SJSA1 (cell line): ENCODE measurements around the gene CYP26B1. TPM values are rescaled to one million over a fixed set of nuclear protein-coding genes. Genes with fewer than 3 reads are reported as not detected.

Experiments
- DNase-seq, 2 experiments: peaks; one replicate each; pipeline ENCODE4 v3.0.0-alpha.2; 2015 to 2020; ENCODE audit warnings: low spot score in 2 of 2, low read depth in 1 of 2
- H3K27ac ChIP-seq: fragments of 250-450 bp; sonication (Bioruptor Pico); 2 replicates; pipeline ENCODE4 v1.5.1; 2020; ENCODE audit warnings: mild to moderate bottlenecking, moderate library complexity
- H3K27me3 ChIP-seq: fragments of 250-450 bp; sonication (Bioruptor Pico); replicated peaks from 2 replicates; pipeline ENCODE4 v1.5.1; 2020; ENCODE audit warnings: mild to moderate bottlenecking, moderate library complexity
- H3K36me3 ChIP-seq: fragments of 250-450 bp; sonication (Bioruptor Pico); 2 replicates; pipeline ENCODE4 v1.5.1; 2020; ENCODE audit warnings: mild to moderate bottlenecking
- H3K4me1 ChIP-seq: fragments of 250-450 bp; sonication (Bioruptor Pico); replicated peaks from 2 replicates; pipeline ENCODE4 v1.6.1; 2021; ENCODE audit warnings: mild to moderate bottlenecking
- H3K4me3 ChIP-seq: fragments of 250-450 bp; sonication (Bioruptor Pico); 2 replicates; pipeline ENCODE4 v1.5.1; 2020; ENCODE audit warnings: mild to moderate bottlenecking
- H3K9me3 ChIP-seq: fragments of 250-450 bp; sonication (Bioruptor Pico); replicated peaks from 2 replicates; pipeline ENCODE4 v1.5.1; 2020; ENCODE audit warnings: mild to moderate bottlenecking
- total RNA-seq: library from RNA; depleted of rRNA; stranded (reverse); fragments of >200 nt; shearing (Covaris generic); gene quantifications from 2 replicates; pipeline ENCODE4 v1.2.3, GENCODE V29; 2014

The CYP26B1 gene
- total RNA-seq, 1 experiment from 2014 or later = 0.03 TPM

GRCh38 chr2:72166279-72166678 lies 18.6 kb upstream of the CYP26B1 start:
- DNase-seq = no peak
- peaks cover 11% of the 10 kb centered on the region for H3K4me1 ChIP-seq
- H3K4me3 ChIP-seq = no peak overlapping the region
- H3K9me3 ChIP-seq = no peaks in the 10 kb centered on the region
- H3K27ac ChIP-seq = no peak overlapping the region
- H3K36me3 ChIP-seq = no peaks in the 10 kb centered on the region
- H3K27me3 ChIP-seq = 0 out of 2 replicates have a peak, but pooled peaks cover 2% of the 10 kb centered on the region

GRCh38 chr2:72165792-72166191 lies 18.1 kb upstream of the CYP26B1 start:
- no peak for DNase-seq
- H3K9me3 ChIP-seq = no peaks in the 10 kb centered on the region
- peaks cover 11% of the 10 kb centered on the region for H3K4me1 ChIP-seq
- H3K4me3 ChIP-seq = no peak overlapping the region
- H3K36me3 ChIP-seq = no peaks in the 10 kb centered on the region
- H3K27ac ChIP-seq = no peak overlapping the region
- H3K27me3 ChIP-seq = 0 out of 2 replicates have a peak, but pooled peaks cover 2% of the 10 kb centered on the region

- H3K4me1 ChIP-seq = peaks cover 11% of the 10 kb centered on the region
- no peak overlapping the region for H3K4me3 ChIP-seq
- no peak overlapping the region for H3K27ac ChIP-seq
- no peak for DNase-seq
- no peaks in the 10 kb centered on the region for H3K9me3 ChIP-seq
- H3K27me3 ChIP-seq = 0 out of 2 replicates have a peak, but pooled peaks cover 2% of the 10 kb centered on the region
- no peaks in the 10 kb centered on the region for H3K36me3 ChIP-seq
These were observed 14.9 kb upstream of the CYP26B1 start for GRCh38 chr2:72162574-72162973.

- Histone ChIP-seq H3K4me3 (no peak overlapping the region), H3K27me3 (peaks cover 9% of the 10 kb centered on the region), H3K4me1 (no peaks in the 10 kb centered on the region), H3K9me3 (no peaks in the 10 kb centered on the region), H3K27ac (no peak overlapping the region), H3K36me3 (no peaks in the 10 kb centered on the region)
- no peak for DNase-seq
These were observed 11.7 kb upstream of the CYP26B1 start for GRCh38 chr2:72159211-72159993.

GRCh38 chr2:72157871-72158771 lies 10.5 kb upstream of the CYP26B1 start:
- Histone ChIP-seq H3K27me3 (peaks cover 9% of the 10 kb centered on the region), H3K36me3 (no peaks in the 10 kb centered on the region), H3K9me3 (no peaks in the 10 kb centered on the region), H3K4me3 (no peak overlapping the region), H3K4me1 (no peaks in the 10 kb centered on the region), H3K27ac (no peak overlapping the region)
- no peak for DNase-seq

- Histone ChIP-seq H3K4me3 (no peak overlapping the region), H3K27me3 (peaks cover 7% of the 10 kb centered on the region), H3K9me3 (no peaks in the 10 kb centered on the region), H3K27ac (no peak overlapping the region), H3K36me3 (no peaks in the 10 kb centered on the region), H3K4me1 (no peaks in the 10 kb centered on the region)
- no peak for DNase-seq
These were observed 9.2 kb upstream of the CYP26B1 start for GRCh38 chr2:72156872-72157271.

- DNase-seq = no peak
- no peaks in the 10 kb centered on the region for H3K36me3 ChIP-seq
- no peak overlapping the region for H3K4me3 ChIP-seq
- H3K4me1 ChIP-seq = no peaks in the 10 kb centered on the region; the same call in 1 of the 2 replicates
- no peaks in the 10 kb centered on the region for H3K9me3 ChIP-seq
- H3K27me3 ChIP-seq = peaks cover 10% of the 10 kb centered on the region
- no peak overlapping the region for H3K27ac ChIP-seq
These were observed 8.1 kb upstream of the CYP26B1 start for GRCh38 chr2:72155737-72156136.

- Histone ChIP-seq H3K27me3 (peaks cover 13% of the 10 kb centered on the region), H3K9me3 (no peaks in the 10 kb centered on the region), H3K27ac (no peak overlapping the region), H3K36me3 (no peaks in the 10 kb centered on the region), H3K4me1 (peaks cover 2% of the 10 kb centered on the region), H3K4me3 (no peak overlapping the region)
- no peak for DNase-seq
These were observed 7.5 kb upstream of the CYP26B1 start for GRCh38 chr2:72155151-72155550.

GRCh38 chr2:72154386-72154975 lies 6.8 kb upstream of the CYP26B1 start:
- DNase-seq = peak in 1 of 2 experiments; percentile 30
- Histone ChIP-seq H3K27me3 (peaks cover 19% of the 10 kb centered on the region), H3K36me3 (no peaks in the 10 kb centered on the region), H3K4me3 (no peak overlapping the region), H3K9me3 (no peaks in the 10 kb centered on the region), H3K27ac (no peak overlapping the region), H3K4me1 (peaks cover 8% of the 10 kb centered on the region)

- Histone ChIP-seq H3K4me3 (no peak overlapping the region), H3K36me3 (no peaks in the 10 kb centered on the region), H3K27ac (no peak overlapping the region), H3K27me3 (peaks cover 24% of the 10 kb centered on the region), H3K4me1 (peaks cover 13% of the 10 kb centered on the region), H3K9me3 (no peaks in the 10 kb centered on the region)
- DNase-seq = no peak
These were observed 6.3 kb upstream of the CYP26B1 start for GRCh38 chr2:72153924-72154323.

- Histone ChIP-seq H3K27ac (no peak overlapping the region), H3K27me3 (peaks cover 28% of the 10 kb centered on the region), H3K9me3 (no peaks in the 10 kb centered on the region), H3K36me3 (no peaks in the 10 kb centered on the region), H3K4me3 (no peak overlapping the region), H3K4me1 (peaks cover 14% of the 10 kb centered on the region)
- peak in 1 of 2 experiments; percentile 37 for DNase-seq
These were observed 5.5 kb upstream of the CYP26B1 start for GRCh38 chr2:72153026-72153791.

GRCh38 chr2:72150861-72151356 lies 3.2 kb upstream of the CYP26B1 start:
- H3K27ac ChIP-seq = no peak overlapping the region
- H3K4me3 ChIP-seq = no peak overlapping the region
- H3K9me3 ChIP-seq = peaks cover 11% of the 10 kb centered on the region
- H3K27me3 ChIP-seq = peaks cover 49% of the 10 kb centered on the region
- no peaks in the 10 kb centered on the region for H3K36me3 ChIP-seq
- H3K4me1 ChIP-seq = peaks cover 30% of the 10 kb centered on the region
- no peak for DNase-seq
